Measurements from ENCODE around the gene LRMDA. TPM values are rescaled to one million over a fixed set of nuclear protein-coding genes. Genes with fewer than 3 reads are reported as not detected.

Gene LRMDA
- total RNA-seq, 3 donors from 2014 or later (not counting 1 experiment from before 2014, with no cell fraction given), result 1.4 to 2.4 (median 2.1) TPM

- Mint-ChIP-seq H3K36me3 (no peaks in the 10 kb centered on the region), H3K27me3 (ENCODE audit: low read depth in 2 of 2) (no peaks in the 10 kb centered on the region), H3K27ac (no peak overlapping the region), H3K4me1 (no peaks in the 10 kb centered on the region), H3K9me3 (no peaks in the 10 kb centered on the region), H3K4me3 (no peak overlapping the region)
- Histone ChIP-seq H3K27me3 (ENCODE audit: control insufficient read depth, insufficient read depth, low read length) (no peaks in the 10 kb centered on the region), H3K4me3 (ENCODE audit: low read length) (no peak overlapping the region), H3K4me1 (ENCODE audit: control insufficient read depth, insufficient read depth, low read length) (no peaks in the 10 kb centered on the region), H3K36me3 (ENCODE audit: control insufficient read depth, insufficient read depth, low read length) (no peaks in the 10 kb centered on the region), H3K27ac (ENCODE audit: low read length) (no peak overlapping the region), H3K9me3 (ENCODE audit: control insufficient read depth, insufficient read depth, low read length) (no peaks in the 10 kb centered on the region)
- intact Hi-C loops (cut with micrococcal nuclease), result no loop called here
- TF ChIP-seq CTCF (IDR thresholded peaks at IDR 0.05), result no peak
- DNase-seq (no peak), ATAC-seq (no peak)
Observed at GRCh38 chr10:76291175-76291574, 859.8 kb downstream of the LRMDA start.

- H3K4me1 ChIP-seq (ENCODE audit: control insufficient read depth, insufficient read depth, low read length), result no peaks in the 10 kb centered on the region
- ATAC-seq (no peak), DNase-seq (no peak)
- Mint-ChIP-seq H3K27ac (no peak overlapping the region), H3K27me3 (ENCODE audit: low read depth in 2 of 2) (no peaks in the 10 kb centered on the region), H3K9me3 (peaks cover 0 to 2% of the 10 kb centered on the region in 2 donors), H3K36me3 (no peaks in the 10 kb centered on the region), H3K4me1 (no peaks in the 10 kb centered on the region), H3K4me3 (no peak overlapping the region)
- WGBS (ENCODE audit: insufficient coverage), result 79% methylated on average over 4 of the region's 4 CpGs
- no peak for TF ChIP-seq CTCF (IDR thresholded peaks at IDR 0.05)
- no peaks in the 10 kb centered on the region for H3K27me3 ChIP-seq (ENCODE audit: control insufficient read depth, insufficient read depth, low read length)
- intact Hi-C loops (cut with micrococcal nuclease), result no loop called here
- H3K36me3 ChIP-seq (ENCODE audit: control insufficient read depth, insufficient read depth, low read length), result no peaks in the 10 kb centered on the region
- no peak overlapping the region for H3K27ac ChIP-seq (ENCODE audit: low read length)
- H3K4me3 ChIP-seq (ENCODE audit: low read length), result no peak overlapping the region
- H3K9me3 ChIP-seq (ENCODE audit: control insufficient read depth, insufficient read depth, low read length), result no peaks in the 10 kb centered on the region
Observed at GRCh38 chr10:76291885-76292284, 860.5 kb downstream of the LRMDA start.

DNA sequence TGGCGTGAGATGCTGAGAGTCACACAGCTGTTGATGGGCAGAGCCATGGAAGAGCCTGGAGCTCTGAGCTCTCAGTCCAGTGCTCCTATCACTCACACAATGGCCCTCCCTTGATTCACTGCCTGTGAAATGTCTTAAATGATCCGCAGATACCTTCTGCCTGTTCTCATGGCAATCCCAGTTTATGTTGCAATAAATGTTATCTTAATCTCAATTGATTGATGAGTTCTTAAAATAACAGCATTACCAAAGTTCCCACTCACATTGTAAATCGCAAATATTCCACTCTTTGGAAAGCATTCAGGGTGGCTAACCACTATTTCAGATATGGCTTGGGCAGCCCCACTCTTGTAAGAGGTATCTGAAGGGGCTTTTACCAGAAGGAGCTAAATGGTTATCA lies 865.5 kb downstream of the LRMDA start:
- H3K27ac Mint-ChIP-seq, result no peak overlapping the region
- H3K4me3 ChIP-seq (ENCODE audit: low read length), result no peak overlapping the region
- no peaks in the 10 kb centered on the region for H3K9me3 ChIP-seq (ENCODE audit: control insufficient read depth, insufficient read depth, low read length)
- H3K27ac ChIP-seq (ENCODE audit: low read length), result no peak overlapping the region
- H3K4me1 ChIP-seq (ENCODE audit: control insufficient read depth, insufficient read depth, low read length), result no peaks in the 10 kb centered on the region
- DNase-seq, result no peak
- no peaks in the 10 kb centered on the region for H3K36me3 ChIP-seq (ENCODE audit: control insufficient read depth, insufficient read depth, low read length)
- no peak for ATAC-seq
- H3K4me3 Mint-ChIP-seq, result no peak overlapping the region
- no peaks in the 10 kb centered on the region for H3K36me3 Mint-ChIP-seq
- TF ChIP-seq CTCF (IDR thresholded peaks at IDR 0.05), result no peak
- H3K4me1 Mint-ChIP-seq, result no peaks in the 10 kb centered on the region
- no peaks in the 10 kb centered on the region for H3K27me3 ChIP-seq (ENCODE audit: control insufficient read depth, insufficient read depth, low read length)
- intact Hi-C loops (cut with micrococcal nuclease), result no loop called here
- H3K9me3 Mint-ChIP-seq, result peaks cover 0 to 2% of the 10 kb centered on the region in 2 donors
- peaks cover 0 to 4% of the 10 kb centered on the region in 2 donors for H3K27me3 Mint-ChIP-seq (ENCODE audit: low read depth in 2 of 2)
- WGBS (ENCODE audit: insufficient coverage), result 83% methylated on average over 3 of the region's 3 CpGs

- DNase-seq (no peak), ATAC-seq (no peak)
- Histone ChIP-seq H3K27me3 (ENCODE audit: control insufficient read depth, insufficient read depth, low read length) (no peaks in the 10 kb centered on the region), H3K27ac (ENCODE audit: low read length) (no peak overlapping the region), H3K36me3 (ENCODE audit: control insufficient read depth, insufficient read depth, low read length) (no peaks in the 10 kb centered on the region), H3K9me3 (ENCODE audit: control insufficient read depth, insufficient read depth, low read length) (no peaks in the 10 kb centered on the region), H3K4me3 (ENCODE audit: low read length) (no peak overlapping the region), H3K4me1 (ENCODE audit: control insufficient read depth, insufficient read depth, low read length) (no peaks in the 10 kb centered on the region)
- H3K27ac Mint-ChIP-seq, result no peak overlapping the region
- intact Hi-C loops (cut with micrococcal nuclease), result no loop called here
- no peaks in the 10 kb centered on the region for H3K4me1 Mint-ChIP-seq
- H3K4me3 Mint-ChIP-seq, result no peak overlapping the region
- H3K27me3 Mint-ChIP-seq (ENCODE audit: low read depth in 2 of 2), result peaks cover 0 to 4% of the 10 kb centered on the region in 2 donors
- peaks cover 0 to 2% of the 10 kb centered on the region in 2 donors for H3K9me3 Mint-ChIP-seq
- no peaks in the 10 kb centered on the region for H3K36me3 Mint-ChIP-seq
- no peak for TF ChIP-seq CTCF (IDR thresholded peaks at IDR 0.05)
- WGBS (ENCODE audit: insufficient coverage), result 80% methylated on average over 4 of the region's 4 CpGs
Observed at GRCh38 chr10:76297358-76297757, 865.9 kb downstream of the LRMDA start.

Measured in natural killer cell (primary cell).